Activated CD8-positive, alpha-beta T cell treated with anti-CD3 and anti-CD28 coated beads for 36 hours (primary cell): ENCODE results near the gene ZMYND8. TPM values are rescaled to one million over a fixed set of nuclear protein-coding genes. Genes with fewer than 3 reads are reported as not detected.

Experiments
- ATAC-seq: fragments of 200-7000 bp; cut with Tn5 transposase; one replicate; pipeline ENCODE4 v1.10.0; 2021; ENCODE audit warnings: mild to moderate bottlenecking, moderate library complexity
- CTCF ChIA-PET: fragments of 350-600 bp; sonication (Branson Sonifier 250); formaldehyde crosslinking; loops from one replicate; lab custom pipeline; 2021; ENCODE audit warnings: antibody characterized with exemption; lab: Charles Lee
- POLR2A ChIA-PET: fragments of 350-600 bp; sonication (Branson Sonifier 250); formaldehyde crosslinking; loops from one replicate; lab custom pipeline; 2021; ENCODE audit warnings: antibody characterized with exemption; lab: Charles Lee
- DNase-seq: peaks from one replicate; pipeline ENCODE4 v3.0.0-alpha.2; 2020
- H3K27ac Mint-ChIP-seq: one replicate; pipeline ENCODE4 v1.8.0; 2021; ENCODE audit warnings: mild to moderate bottlenecking, mixed read lengths
- H3K27me3 Mint-ChIP-seq: one replicate; pipeline ENCODE4 v1.8.0; 2021; ENCODE audit warnings: mixed read lengths
- H3K36me3 Mint-ChIP-seq: one replicate; pipeline ENCODE4 v1.8.0; 2021; ENCODE audit warnings: low read depth, mixed read lengths
- H3K4me1 Mint-ChIP-seq: one replicate; pipeline ENCODE4 v1.8.0; 2021; ENCODE audit warnings: low read depth, mixed read lengths
- H3K4me3 Mint-ChIP-seq: one replicate; pipeline ENCODE4 v1.8.0; 2021; ENCODE audit warnings: mild to moderate bottlenecking, moderate library complexity, mixed read lengths
- H3K9me3 Mint-ChIP-seq: one replicate; pipeline ENCODE4 v1.8.0; 2021; ENCODE audit warnings: mixed read lengths
- CTCF ChIP-seq: fragments of 200-600 bp; IDR thresholded peaks from one replicate; pipeline ENCODE4 v1.8.0; 2022; ENCODE audit warnings: antibody characterized with exemption, mild to moderate bottlenecking
- intact Hi-C: fragments of 100-400 bp; cut with micrococcal nuclease; formaldehyde crosslinking; loops from one replicate; pipeline ENCODE4 v1.10.0; 2022
- total RNA-seq, 2 experiments: library from RNA; stranded (reverse); gene quantifications; one replicate each; pipeline ENCODE4 v1.2.3, GENCODE V29; 2021

Gene ZMYND8
- total RNA-seq, 2 experiments from 2014 or later = 31.9 to 33.4 TPM

- CTCF ChIA-PET = interaction anchor here (0.6 to 2.3 kb wide), 3 partner anchors 11 to 77 kb away, joined by 3 to 10 read pairs (median 4); no protein-coding TSS in a partner anchor
- POLR2A ChIA-PET = interaction anchor here (0.6 to 1.1 kb wide), 2 partner anchors 21 to 29 kb away, joined by 3 to 4 read pairs; no protein-coding TSS in a partner anchor
- ATAC-seq (no peak), DNase-seq (no peak)
- H3K27ac Mint-ChIP-seq = no peak overlapping the region
- TF ChIP-seq CTCF = no peak
- no peaks in the 10 kb centered on the region for H3K36me3 Mint-ChIP-seq
- no peaks in the 10 kb centered on the region for H3K27me3 Mint-ChIP-seq
- no peaks in the 10 kb centered on the region for H3K9me3 Mint-ChIP-seq
- H3K4me3 Mint-ChIP-seq = no peak overlapping the region
- H3K4me1 Mint-ChIP-seq = peaks cover 34% of the 10 kb centered on the region
- intact Hi-C loops = no loop called here
Observed at GRCh38 chr20:47362361-47363219, 6.1 kb upstream of the ZMYND8 start.

GRCh38 chr20:47361057-47361915 lies 4.8 kb upstream of the ZMYND8 start:
- intact Hi-C loops = no loop called here
- Mint-ChIP-seq H3K27ac (no peak overlapping the region), H3K36me3 (peaks cover 2% of the 10 kb centered on the region), H3K9me3 (no peaks in the 10 kb centered on the region), H3K4me3 (no peak overlapping the region), H3K27me3 (no peaks in the 10 kb centered on the region), H3K4me1 (peaks cover 34% of the 10 kb centered on the region)
- ATAC-seq (no peak), DNase-seq (no peak)
- POLR2A ChIA-PET = interaction anchor here (0.6 to 1.1 kb wide), 2 partner anchors 23 to 30 kb away, joined by 3 to 4 read pairs; no protein-coding TSS in a partner anchor
- no peak for TF ChIP-seq CTCF
- CTCF ChIA-PET = interaction anchor here (0.9 to 8.3 kb wide), 3 partner anchors 22 to 89 kb away, joined by 3 to 95 read pairs (median 10); no protein-coding TSS in a partner anchor

- POLR2A ChIA-PET = no interaction called here
- H3K27me3 Mint-ChIP-seq = no peaks in the 10 kb centered on the region
- H3K9me3 Mint-ChIP-seq = no peaks in the 10 kb centered on the region
- H3K27ac Mint-ChIP-seq = no peak overlapping the region
- TF ChIP-seq CTCF = no peak
- H3K4me1 Mint-ChIP-seq = peaks cover 34% of the 10 kb centered on the region
- DNase-seq (no peak), ATAC-seq (no peak)
- H3K36me3 Mint-ChIP-seq = peaks cover 6% of the 10 kb centered on the region
- intact Hi-C loops = no loop called here
- no peak overlapping the region for H3K4me3 Mint-ChIP-seq
- CTCF ChIA-PET = interaction anchor here (8.3 to 13.7 kb wide), 2 partner anchors 22 to 87 kb away, joined by 95 to 151 read pairs; no protein-coding TSS in a partner anchor
Observed at GRCh38 chr20:47360297-47361056, 4.0 kb upstream of the ZMYND8 start.

GRCh38 chr20:47359530-47360296 lies 3.2 kb upstream of the ZMYND8 start:
- no peak for ATAC-seq
- POLR2A ChIA-PET = interaction anchor here (1.0 to 2.8 kb wide), 4 partner anchors 9 to 42 kb away, joined by 3 to 11 read pairs (median 4); no protein-coding TSS in a partner anchor
- H3K27ac Mint-ChIP-seq = peak overlapping the region; percentile 95
- no peaks in the 10 kb centered on the region for H3K9me3 Mint-ChIP-seq
- H3K27me3 Mint-ChIP-seq = no peaks in the 10 kb centered on the region
- CTCF ChIA-PET = interaction anchor here (1.0 to 13.7 kb wide), 4 partner anchors 13 to 163 kb away, joined by 5 to 151 read pairs (median 52); no protein-coding TSS in a partner anchor
- no peak for DNase-seq
- peaks cover 33% of the 10 kb centered on the region for H3K4me1 Mint-ChIP-seq
- H3K36me3 Mint-ChIP-seq = peaks cover 11% of the 10 kb centered on the region
- intact Hi-C loops = no loop called here
- TF ChIP-seq CTCF = no peak
- H3K4me3 Mint-ChIP-seq = no peak overlapping the region
